RWPE2 (cell line): Measurements from ENCODE around the gene CARS2.
A peak's percentile ranks its signal among the peaks of the same experiment; 100 is the strongest.
"Not testable (repeated sequence)": the region's sequence is repeated elsewhere in the genome, so short reads cannot be mapped to it uniquely, and the experiment has no call there.

Experiments
- ATAC-seq: fragments of 200-7000 bp; cut with Tn5 transposase; 3 replicates; pipeline ENCODE4 v1.9.1; 2021; ENCODE audit warnings: low read depth
- DNase-seq: peaks from one replicate; pipeline ENCODE4 v3.0.0-alpha.2; 2020; ENCODE audit warnings: low spot score
- H3K27ac ChIP-seq: fragments of 450-650 bp; 2 replicates; pipeline ENCODE4 v1.5.1; 2017; ENCODE audit warnings: mild to moderate bottlenecking; ENCODE audit not compliant: poor library complexity, severe bottlenecking
- H3K27me3 ChIP-seq: fragments of 250-450 bp; sonication (Bioruptor Pico); 2 replicates; pipeline ENCODE4 v1.5.1; 2021; ENCODE audit warnings: mild to moderate bottlenecking, moderate library complexity; ENCODE audit not compliant: insufficient read depth, poor library complexity, severe bottlenecking
- H3K36me3 ChIP-seq: fragments of 250-450 bp; sonication (Bioruptor Pico); 2 replicates; pipeline ENCODE4 v1.5.1; 2020; ENCODE audit warnings: low read depth, mild to moderate bottlenecking, moderate library complexity
- H3K4me1 ChIP-seq: fragments of 250-450 bp; sonication (Bioruptor Pico); 2 replicates; pipeline ENCODE4 v1.5.1; 2021; ENCODE audit warnings: mild to moderate bottlenecking, moderate library complexity; ENCODE audit not compliant: insufficient read depth, poor library complexity, severe bottlenecking
- H3K4me3 ChIP-seq: fragments of 250-450 bp; sonication (Bioruptor Pico); 2 replicates; pipeline ENCODE4 v1.5.1; 2021; ENCODE audit warnings: mild to moderate bottlenecking, moderate library complexity; ENCODE audit not compliant: severe bottlenecking
- H3K9me3 ChIP-seq: fragments of 250-450 bp; sonication (Bioruptor Pico); 2 replicates; pipeline ENCODE4 v1.5.1; 2021; ENCODE audit warnings: mild to moderate bottlenecking, moderate library complexity; ENCODE audit not compliant: severe bottlenecking
- CTCF ChIP-seq: fragments of 450-650 bp; IDR thresholded peaks from one replicate; pipeline ENCODE4 v1.5.1; 2017; ENCODE audit warnings: mild to moderate bottlenecking, moderate library complexity; ENCODE audit not compliant: poor library complexity, severe bottlenecking

Gene CARS2

DNA sequence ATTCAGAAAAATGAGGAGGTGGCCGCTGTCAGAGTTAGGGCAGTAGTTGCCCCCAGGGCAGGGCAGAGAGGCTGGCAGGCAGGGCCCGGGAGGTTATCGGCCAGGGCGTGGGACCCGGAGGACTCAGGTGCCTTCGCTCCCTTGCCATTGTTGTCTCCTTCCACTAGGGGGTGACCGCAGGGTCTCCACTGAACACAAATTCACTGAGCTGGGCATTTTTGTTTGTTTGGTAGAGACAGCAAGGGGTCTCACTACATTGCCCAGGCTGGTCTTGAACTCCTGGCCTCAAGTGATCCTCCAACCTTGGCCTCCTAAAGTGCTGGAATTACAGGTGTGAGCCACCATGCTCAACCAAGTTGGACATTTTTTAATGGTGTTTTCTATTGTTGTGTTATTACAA lies 25.1 kb downstream of the CARS2 start:
- Histone ChIP-seq H3K36me3 (peaks cover 74% of the 10 kb centered on the region), H3K9me3 (no peaks in the 10 kb centered on the region), H3K27ac (no peak overlapping the region), H3K4me1 (no peaks in the 10 kb centered on the region), H3K4me3 (no peak overlapping the region), H3K27me3 (no peaks in the 10 kb centered on the region)
- DNase-seq (no peak), ATAC-seq (peak; percentile 35; the same call in 2 of the 3 replicates)
- TF ChIP-seq CTCF, result peak; percentile 30

- DNase-seq (no peak), ATAC-seq (no peak)
- TF ChIP-seq CTCF, result no peak
- no peaks in the 10 kb centered on the region for H3K9me3 ChIP-seq
- no peak overlapping the region for H3K4me3 ChIP-seq
- H3K27me3 ChIP-seq, result no peaks in the 10 kb centered on the region
- no peaks in the 10 kb centered on the region for H3K4me1 ChIP-seq
- no peak overlapping the region for H3K27ac ChIP-seq
- H3K36me3 ChIP-seq, result peaks cover 56% of the 10 kb centered on the region
Observed at GRCh38 chr13:110677731-110678545, 28.0 kb downstream of the CARS2 start.

- Histone ChIP-seq H3K4me1 (no peaks in the 10 kb centered on the region), H3K9me3 (no peaks in the 10 kb centered on the region), H3K36me3 (peaks cover 45% of the 10 kb centered on the region), H3K27ac (no peak overlapping the region), H3K27me3 (no peaks in the 10 kb centered on the region), H3K4me3 (no peak overlapping the region)
- ATAC-seq (no peak), DNase-seq (no peak)
- TF ChIP-seq CTCF, result no peak
Observed at GRCh38 chr13:110676595-110677587, 29.0 kb downstream of the CARS2 start.

DNA sequence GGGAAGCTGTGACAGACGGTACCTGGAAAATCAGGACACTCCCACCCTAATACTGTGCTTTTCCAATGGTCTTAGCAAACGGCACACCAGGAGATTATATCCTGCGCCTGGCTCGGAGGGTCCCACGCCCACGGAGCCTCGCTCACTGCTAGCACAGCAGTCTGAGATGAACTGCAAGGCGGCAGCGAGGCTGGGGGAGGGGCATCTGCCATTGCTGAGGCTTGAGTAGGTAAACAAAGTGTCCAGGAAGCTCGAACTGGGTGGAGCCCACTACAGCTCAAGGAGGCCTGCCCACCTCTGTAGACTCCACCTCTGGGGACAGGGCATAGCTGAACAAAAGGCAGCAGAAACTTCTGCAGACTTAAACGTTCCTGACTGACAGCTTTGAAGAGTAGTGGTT lies 36.1 kb downstream of the CARS2 start:
- not testable (repeated sequence) for H3K9me3 ChIP-seq, H3K27me3 ChIP-seq, H3K27ac ChIP-seq, H3K4me1 ChIP-seq, ATAC-seq, DNase-seq, H3K4me3 ChIP-seq
- H3K36me3 ChIP-seq, result peaks cover 47% of the 10 kb centered on the region

- H3K4me3 ChIP-seq, result no peak overlapping the region
- H3K36me3 ChIP-seq, result peaks cover 51% of the 10 kb centered on the region
- H3K27me3 ChIP-seq, result no peaks in the 10 kb centered on the region
- H3K27ac ChIP-seq, result no peak overlapping the region
- H3K9me3 ChIP-seq, result no peaks in the 10 kb centered on the region
- no peak for TF ChIP-seq CTCF
- no peak for DNase-seq
- no peaks in the 10 kb centered on the region for H3K4me1 ChIP-seq
- no peak for ATAC-seq
Observed at GRCh38 chr13:110669036-110669435, 36.9 kb downstream of the CARS2 start.
